HG02798 (cell line): ENCODE measurements around the gene CSNK2A2.

ENCODE experiments used
- ATAC-seq: cut with Tn5 transposase; IDR thresholded peaks from one replicate; pipeline ENCODE4 v1.9.1; 2021; ENCODE audit warnings: mild to moderate bottlenecking; ENCODE audit not compliant: unreplicated experiment, poor library complexity

The CSNK2A2 gene

GRCh38 chr16:58116081-58116480 lies 81.8 kb downstream of the CSNK2A2 start:
- ATAC-seq = no peak

- ATAC-seq = no peak
These were observed 82.8 kb downstream of the CSNK2A2 start for GRCh38 chr16:58114827-58115825.

- ATAC-seq = no peak
These were observed 86.6 kb downstream of the CSNK2A2 start for GRCh38 chr16:58111302-58111627.

- ATAC-seq = no peak
These were observed 87.2 kb downstream of the CSNK2A2 start for GRCh38 chr16:58110571-58111301.

- ATAC-seq = no peak
These were observed 88.0 kb downstream of the CSNK2A2 start for GRCh38 chr16:58109881-58110280.

GRCh38 chr16:58109330-58109729 lies 88.6 kb downstream of the CSNK2A2 start:
- no peak for ATAC-seq
